Progenitor cell of endocrine pancreas (in vitro differentiated cells): ENCODE results near the gene RBMS2. TPM values are rescaled to one million over a fixed set of nuclear protein-coding genes. Genes with fewer than 3 reads are reported as not detected.
A peak's percentile ranks its signal among the peaks of the same experiment; 100 is the strongest.

Experiments
- DNase-seq: peaks from one replicate; pipeline ENCODE4 v3.0.0; 2021; ENCODE audit warnings: low spot score; ENCODE audit not compliant: unreplicated experiment
- H3K27ac Mint-ChIP-seq: 2 replicates; pipeline ENCODE4 v1.8.0; 2021; ENCODE audit warnings: mild to moderate bottlenecking, moderate library complexity, mixed read lengths
- H3K27me3 Mint-ChIP-seq: 2 replicates; pipeline ENCODE4 v1.8.0; 2021; ENCODE audit warnings: mixed read lengths
- H3K36me3 Mint-ChIP-seq: 2 replicates; pipeline ENCODE4 v1.8.0; 2022; ENCODE audit warnings: mixed read lengths; ENCODE audit not compliant: insufficient read depth
- H3K4me1 Mint-ChIP-seq: 2 replicates; pipeline ENCODE4 v1.8.0; 2021; ENCODE audit warnings: low read depth, mixed read lengths
- H3K4me3 Mint-ChIP-seq: 2 replicates; pipeline ENCODE4 v1.8.0; 2021; ENCODE audit warnings: low read depth, mild to moderate bottlenecking, moderate library complexity, mixed read lengths
- H3K9me3 Mint-ChIP-seq: 2 replicates; pipeline ENCODE4 v1.8.0; 2021; ENCODE audit warnings: low read depth, mixed read lengths
- CTCF ChIP-seq: fragments of 200-600 bp; sonication (generic); IDR thresholded peaks from one replicate; pipeline ENCODE4 v1.5.0; 2021; ENCODE audit warnings: antibody characterized with exemption, mild to moderate bottlenecking; ENCODE audit not compliant: unreplicated experiment
- total RNA-seq: library from RNA; stranded (reverse); gene quantifications from 2 replicates; pipeline ENCODE4 v1.2.1, GENCODE V29; 2021

Gene RBMS2
- total RNA-seq, 1 donor from 2014 or later: 65.9 TPM

GRCh38 chr12:56635806-56636674, 114.4 kb downstream of the RBMS2 start:
- H3K4me1 Mint-ChIP-seq: peaks cover 51% of the 10 kb centered on the region
- H3K36me3 Mint-ChIP-seq: peaks cover 18% of the 10 kb centered on the region
- peak overlapping the region; percentile 84 for H3K4me3 Mint-ChIP-seq
- no peaks in the 10 kb centered on the region for H3K9me3 Mint-ChIP-seq
- peak overlapping the region; percentile 99 for H3K27ac Mint-ChIP-seq
- TF ChIP-seq CTCF: no peak
- no peaks in the 10 kb centered on the region for H3K27me3 Mint-ChIP-seq
- peak; percentile 31 for DNase-seq

- Mint-ChIP-seq H3K9me3 (no peaks in the 10 kb centered on the region), H3K4me1 (peaks cover 48% of the 10 kb centered on the region), H3K27ac (peak overlapping the region; percentile 99), H3K36me3 (peaks cover 18% of the 10 kb centered on the region), H3K4me3 (peak overlapping the region; percentile 84), H3K27me3 (no peaks in the 10 kb centered on the region)
- DNase-seq: peak; percentile 87
- peak; percentile 61 for TF ChIP-seq CTCF
These were observed 115.3 kb downstream of the RBMS2 start for GRCh38 chr12:56636675-56637540.

GRCh38 chr12:56637621-56638020, 116.0 kb downstream of the RBMS2 start:
- Mint-ChIP-seq H3K4me1 (peaks cover 41% of the 10 kb centered on the region), H3K4me3 (no peak overlapping the region), H3K27ac (peak overlapping the region; percentile 99), H3K27me3 (no peaks in the 10 kb centered on the region), H3K36me3 (peaks cover 25% of the 10 kb centered on the region), H3K9me3 (no peaks in the 10 kb centered on the region)
- no peak for TF ChIP-seq CTCF
- DNase-seq: no peak

- H3K9me3 Mint-ChIP-seq: no peaks in the 10 kb centered on the region
- peaks cover 27% of the 10 kb centered on the region for H3K4me1 Mint-ChIP-seq
- H3K36me3 Mint-ChIP-seq: peaks cover 38% of the 10 kb centered on the region
- peak overlapping the region; percentile 16 for H3K27ac Mint-ChIP-seq
- DNase-seq: no peak
- no peaks in the 10 kb centered on the region for H3K27me3 Mint-ChIP-seq
- no peak overlapping the region for H3K4me3 Mint-ChIP-seq
- TF ChIP-seq CTCF: no peak
These were observed 119.6 kb downstream of the RBMS2 start for GRCh38 chr12:56641219-56641618.

- no peak for DNase-seq
- Mint-ChIP-seq H3K36me3 (peaks cover 25% of the 10 kb centered on the region), H3K4me1 (peaks cover 14% of the 10 kb centered on the region), H3K27ac (peak overlapping the region; percentile 98), H3K9me3 (no peaks in the 10 kb centered on the region), H3K27me3 (no peaks in the 10 kb centered on the region), H3K4me3 (peak overlapping the region; percentile 99)
- no peak for TF ChIP-seq CTCF
These were observed 123.0 kb downstream of the RBMS2 start for GRCh38 chr12:56644654-56645053.
